ENCODE measurements around the gene BTBD6.
A peak's percentile ranks its signal among the peaks of the same experiment; 100 is the strongest.

The BTBD6 gene

DNA sequence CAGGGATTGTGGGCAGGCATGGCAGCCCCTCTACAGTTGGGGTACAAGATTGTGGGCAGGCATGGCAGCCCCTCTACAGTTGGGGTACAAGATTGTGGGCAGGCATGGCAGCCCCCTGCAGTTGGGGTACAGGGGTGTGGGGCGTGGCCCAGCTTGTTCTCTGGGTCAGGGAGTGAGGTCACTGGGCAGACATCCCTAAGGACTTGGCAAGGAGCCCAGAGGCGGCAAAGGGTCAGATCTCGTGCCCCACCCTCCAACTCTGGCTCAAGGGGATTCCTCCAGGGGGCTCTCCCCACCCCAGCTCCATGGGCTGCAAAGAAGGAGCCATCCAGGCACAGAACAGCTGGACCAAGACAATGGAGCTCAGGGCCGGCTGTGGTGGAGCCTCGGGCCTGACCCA is 41.5 kb upstream of the BTBD6 start:
- H2AFZ ChIP-seq (ENCODE audit: low read depth, low read length): no peak overlapping the region
- no peak overlapping the region for H3K4me2 ChIP-seq (ENCODE audit: insufficient read depth, low read length)
- no peaks in the 10 kb centered on the region for H3K4me1 ChIP-seq (ENCODE audit: insufficient read depth, low read length)
- H4K20me1 ChIP-seq (ENCODE audit: insufficient read depth, low read length): peaks cover 30% of the 10 kb centered on the region
- H3K36me3 ChIP-seq (ENCODE audit: insufficient read depth, low read length): peaks cover 21% of the 10 kb centered on the region
- DNase-seq (no peak), ATAC-seq (ENCODE audit: insufficient read depth, low read depth) (no peak)
- H3K9me3 ChIP-seq (ENCODE audit: insufficient read depth, low read length, severe bottlenecking): no peaks in the 10 kb centered on the region
- TF ChIP-seq, protein P1, sequence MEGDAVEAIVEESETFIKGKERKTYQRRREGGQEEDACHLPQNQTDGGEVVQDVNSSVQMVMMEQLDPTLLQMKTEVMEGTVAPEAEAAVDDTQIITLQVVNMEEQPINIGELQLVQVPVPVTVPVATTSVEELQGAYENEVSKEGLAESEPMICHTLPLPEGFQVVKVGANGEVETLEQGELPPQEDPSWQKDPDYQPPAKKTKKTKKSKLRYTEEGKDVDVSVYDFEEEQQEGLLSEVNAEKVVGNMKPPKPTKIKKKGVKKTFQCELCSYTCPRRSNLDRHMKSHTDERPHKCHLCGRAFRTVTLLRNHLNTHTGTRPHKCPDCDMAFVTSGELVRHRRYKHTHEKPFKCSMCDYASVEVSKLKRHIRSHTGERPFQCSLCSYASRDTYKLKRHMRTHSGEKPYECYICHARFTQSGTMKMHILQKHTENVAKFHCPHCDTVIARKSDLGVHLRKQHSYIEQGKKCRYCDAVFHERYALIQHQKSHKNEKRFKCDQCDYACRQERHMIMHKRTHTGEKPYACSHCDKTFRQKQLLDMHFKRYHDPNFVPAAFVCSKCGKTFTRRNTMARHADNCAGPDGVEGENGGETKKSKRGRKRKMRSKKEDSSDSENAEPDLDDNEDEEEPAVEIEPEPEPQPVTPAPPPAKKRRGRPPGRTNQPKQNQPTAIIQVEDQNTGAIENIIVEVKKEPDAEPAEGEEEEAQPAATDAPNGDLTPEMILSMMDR (IDR thresholded peaks at IDR 0.05; ENCODE audit: borderline replicate concordance, extremely low read depth, low read length, poor library complexity, severe bottlenecking): no peak
- TF ChIP-seq EZH2 (IDR thresholded peaks at IDR 0.05; ENCODE audit: borderline replicate concordance, low read depth, low read length, severe bottlenecking): no peak
- H3K9ac ChIP-seq (ENCODE audit: low read depth, low read length): no peak overlapping the region
- H3K79me2 ChIP-seq (ENCODE audit: insufficient read depth, low read length): no peaks in the 10 kb centered on the region
- H3K27me3 ChIP-seq (ENCODE audit: insufficient read depth, low read length, poor library complexity): no peaks in the 10 kb centered on the region
- H3K27ac ChIP-seq (ENCODE audit: low read length): no peak overlapping the region
- H3K4me3 ChIP-seq (ENCODE audit: low read depth in 1 of 2, low read length in 2 of 2): no peak overlapping the region

DNA sequence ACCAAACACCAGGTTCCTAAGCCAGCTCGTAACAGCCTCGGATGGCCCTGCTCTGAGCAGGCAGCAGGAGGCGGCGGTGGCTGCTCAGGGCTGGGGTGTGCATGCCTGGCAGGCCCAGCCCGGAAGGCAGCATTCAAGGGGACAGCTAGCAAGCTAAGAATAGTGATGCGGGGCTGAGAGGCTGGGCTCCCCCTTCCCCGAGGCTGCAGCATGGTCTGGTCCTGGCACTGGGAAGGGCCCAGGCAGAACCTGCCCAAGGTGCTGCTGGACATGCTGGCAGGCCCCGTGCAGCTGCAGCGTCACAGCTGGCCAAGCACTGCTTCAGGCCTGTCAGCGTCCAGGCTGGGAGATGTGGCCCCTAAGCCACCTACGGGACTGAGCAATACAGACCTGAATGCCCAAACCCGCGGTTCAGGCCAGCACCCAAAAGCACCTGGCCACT is 40.9 kb upstream of the BTBD6 start:
- H3K27me3 ChIP-seq (ENCODE audit: insufficient read depth, low read length, poor library complexity): no peaks in the 10 kb centered on the region
- H3K4me3 ChIP-seq (ENCODE audit: low read depth in 1 of 2, low read length in 2 of 2): no peak overlapping the region
- DNase-seq (no peak), ATAC-seq (ENCODE audit: insufficient read depth, low read depth) (0 out of 3 replicates have a peak, but pooled peaks have one; percentile 25)
- H3K4me2 ChIP-seq (ENCODE audit: insufficient read depth, low read length): no peak overlapping the region
- H4K20me1 ChIP-seq (ENCODE audit: insufficient read depth, low read length): peaks cover 29% of the 10 kb centered on the region
- no peak overlapping the region for H3K27ac ChIP-seq (ENCODE audit: low read length)
- H3K9me3 ChIP-seq (ENCODE audit: insufficient read depth, low read length, severe bottlenecking): no peaks in the 10 kb centered on the region
- no peaks in the 10 kb centered on the region for H3K79me2 ChIP-seq (ENCODE audit: insufficient read depth, low read length)
- TF ChIP-seq EZH2 (IDR thresholded peaks at IDR 0.05; ENCODE audit: borderline replicate concordance, low read depth, low read length, severe bottlenecking): no peak
- TF ChIP-seq, protein P1 (IDR thresholded peaks at IDR 0.05; ENCODE audit: borderline replicate concordance, extremely low read depth, low read length, poor library complexity, severe bottlenecking): peak; percentile 37
- peaks cover 26% of the 10 kb centered on the region for H3K36me3 ChIP-seq (ENCODE audit: insufficient read depth, low read length)
- no peaks in the 10 kb centered on the region for H3K4me1 ChIP-seq (ENCODE audit: insufficient read depth, low read length)
- H2AFZ ChIP-seq (ENCODE audit: low read depth, low read length): no peak overlapping the region
- no peak overlapping the region for H3K9ac ChIP-seq (ENCODE audit: low read depth, low read length)

DNA sequence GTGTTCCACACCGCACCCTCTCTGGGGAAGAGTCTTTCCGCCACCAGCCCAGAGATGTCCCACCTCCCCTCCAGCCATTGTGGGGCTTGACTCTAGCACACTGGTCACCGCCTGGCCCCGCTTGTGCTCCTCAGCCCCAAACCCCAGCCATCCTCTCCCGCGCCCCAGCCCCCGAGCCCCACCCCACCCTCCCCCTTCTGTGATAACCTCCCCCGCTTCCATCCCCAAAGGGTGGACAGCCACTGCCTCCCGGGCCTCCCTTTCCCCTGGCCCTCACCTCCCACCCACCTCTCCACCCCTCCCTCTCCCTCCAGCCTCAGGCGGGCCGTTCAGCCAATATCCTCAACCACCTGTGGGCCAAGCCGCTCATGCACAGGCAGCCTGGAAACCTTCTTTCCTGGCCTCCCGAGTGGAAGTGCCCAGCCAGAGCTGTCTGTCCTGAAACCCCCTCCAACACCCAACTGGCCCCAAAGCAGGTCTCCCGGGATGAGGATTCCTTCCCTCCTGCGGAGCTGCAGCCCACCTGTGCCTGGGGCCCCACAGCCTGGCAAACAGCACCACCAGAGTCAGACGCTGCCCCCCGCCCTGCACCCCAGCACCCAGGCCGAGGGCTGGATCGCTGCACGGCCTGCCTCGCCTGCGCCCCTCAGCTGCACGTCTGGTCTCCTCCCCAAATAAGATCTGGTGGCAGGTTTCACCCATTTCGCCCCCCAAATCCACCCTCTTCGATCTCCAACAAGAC is 40.2 kb upstream of the BTBD6 start:
- no peaks in the 10 kb centered on the region for H3K4me1 ChIP-seq (ENCODE audit: insufficient read depth, low read length)
- no peaks in the 10 kb centered on the region for H3K79me2 ChIP-seq (ENCODE audit: insufficient read depth, low read length)
- no peak overlapping the region for H3K9ac ChIP-seq (ENCODE audit: low read depth, low read length)
- H3K36me3 ChIP-seq (ENCODE audit: insufficient read depth, low read length): peaks cover 31% of the 10 kb centered on the region
- no peak for TF ChIP-seq EZH2 (IDR thresholded peaks at IDR 0.05; ENCODE audit: borderline replicate concordance, low read depth, low read length, severe bottlenecking)
- TF ChIP-seq, protein P1 (IDR thresholded peaks at IDR 0.05; ENCODE audit: borderline replicate concordance, extremely low read depth, low read length, poor library complexity, severe bottlenecking): no peak
- ATAC-seq (ENCODE audit: insufficient read depth, low read depth) (no peak), DNase-seq (no peak)
- no peak overlapping the region for H3K4me3 ChIP-seq (ENCODE audit: low read depth in 1 of 2, low read length in 2 of 2)
- no peak overlapping the region for H2AFZ ChIP-seq (ENCODE audit: low read depth, low read length)
- no peaks in the 10 kb centered on the region for H3K27me3 ChIP-seq (ENCODE audit: insufficient read depth, low read length, poor library complexity)
- H3K4me2 ChIP-seq (ENCODE audit: insufficient read depth, low read length): no peak overlapping the region
- H3K9me3 ChIP-seq (ENCODE audit: insufficient read depth, low read length, severe bottlenecking): no peaks in the 10 kb centered on the region
- peaks cover 24% of the 10 kb centered on the region for H4K20me1 ChIP-seq (ENCODE audit: insufficient read depth, low read length)
- no peak overlapping the region for H3K27ac ChIP-seq (ENCODE audit: low read length)
